T follicular helper cell (primary cell): ENCODE measurements around the gene OR6B1.
"Not testable (repeated sequence)": the region's sequence is repeated elsewhere in the genome, so short reads cannot be mapped to it uniquely, and the experiment has no call there.

Experiments
- DNase-seq: peaks from one replicate; pipeline ENCODE4 v3.0.0-alpha.2; 2020; ENCODE audit warnings: low read depth

OR6B1 gene

GRCh38 chr7:144038887-144039286 is 38.8 kb downstream of the OR6B1 start:
- no peak for DNase-seq

DNA sequence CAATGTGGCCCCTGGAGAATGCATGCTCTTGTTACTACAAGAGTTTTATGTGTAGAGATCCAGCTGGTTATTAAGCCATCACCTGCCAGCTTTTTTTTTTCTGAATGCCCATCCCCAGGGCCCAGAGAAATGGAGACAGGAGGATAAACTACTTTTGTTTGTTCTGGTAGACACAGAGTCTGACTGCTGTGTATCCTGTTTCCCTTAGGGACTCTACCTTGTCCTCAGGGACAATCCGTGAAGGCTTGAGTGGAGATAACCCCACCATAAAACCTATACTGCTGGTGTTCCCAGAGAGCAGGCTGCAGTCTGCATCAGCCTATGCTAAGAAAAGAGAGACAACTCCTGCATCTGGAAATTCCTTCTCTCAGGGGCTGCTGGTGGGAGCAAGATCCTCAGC is 48.5 kb downstream of the OR6B1 start, which contains the start of gene OR2A5:
TSS of gene OR2A5 (plus strand) at position 301 of the 400 bp plus-strand sequence. CDS start 1,454 bp downstream, outside the sequence.
- DNase-seq: no peak

DNA sequence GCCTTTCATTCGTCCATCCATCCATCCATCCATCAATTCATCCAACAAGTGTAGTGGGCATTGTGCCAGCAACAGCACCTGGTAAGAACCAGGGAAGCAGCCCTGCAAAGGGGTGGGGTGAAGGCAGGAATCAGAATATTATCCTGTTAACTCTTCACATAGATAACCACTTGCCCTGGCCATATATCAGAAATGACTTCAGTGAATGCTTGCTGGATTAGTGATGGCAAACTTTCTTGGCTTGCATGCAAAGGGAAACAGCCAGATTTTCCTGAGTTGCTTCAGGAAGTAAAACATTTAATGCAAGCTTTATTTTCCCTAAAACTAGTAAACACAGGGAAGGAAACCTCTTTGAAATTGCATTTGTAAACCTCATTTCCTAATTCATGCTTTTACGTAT is 49.4 kb downstream of the OR6B1 start:
- no peak for DNase-seq

DNA sequence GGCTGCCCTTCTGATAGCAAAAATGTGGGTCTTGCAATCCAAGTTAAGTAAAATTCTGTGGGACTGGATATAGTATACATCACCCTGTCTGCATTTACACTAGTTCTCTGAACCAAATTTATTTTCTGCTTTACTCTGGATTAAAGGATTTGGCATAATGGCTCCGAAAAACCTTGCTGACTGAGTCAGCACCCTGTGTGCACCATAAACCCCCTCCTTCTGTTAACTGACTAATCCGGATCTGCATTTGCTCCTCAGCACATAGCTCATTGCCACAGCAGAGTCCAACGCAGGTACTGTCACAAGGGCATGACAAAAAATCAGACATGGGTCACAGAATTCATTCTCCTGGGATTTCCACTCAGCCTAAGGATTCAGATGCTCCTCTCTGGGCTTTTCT is 50.0 kb downstream of the OR6B1 start:
- DNase-seq: no peak

DNA sequence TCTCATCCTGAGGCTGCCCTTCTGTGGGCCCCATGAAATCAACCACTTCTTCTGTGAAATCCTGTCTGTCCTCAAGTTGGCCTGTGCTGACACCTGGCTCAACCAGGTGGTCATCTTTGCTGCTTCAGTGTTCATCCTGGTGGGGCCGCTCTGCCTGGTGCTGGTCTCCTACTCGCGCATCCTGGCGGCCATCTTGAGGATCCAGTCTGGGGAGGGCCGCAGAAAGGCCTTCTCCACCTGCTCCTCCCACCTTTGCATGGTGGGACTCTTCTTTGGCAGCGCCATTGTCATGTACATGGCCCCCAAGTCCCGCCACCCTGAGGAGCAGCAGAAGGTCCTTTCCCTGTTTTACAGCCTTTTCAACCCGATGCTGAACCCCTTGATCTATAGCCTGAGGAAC is 50.8 kb downstream of the OR6B1 start:
- not testable (repeated sequence) for DNase-seq

GRCh38 chr7:144057954-144058353 is 57.8 kb downstream of the OR6B1 start:
- no peak for DNase-seq
